HG03442 (cell line): ENCODE results near the gene KIAA0232.
"Not testable (repeated sequence)": the region's sequence is repeated elsewhere in the genome, so short reads cannot be mapped to it uniquely, and the experiment has no call there.

ENCODE experiments used
- ATAC-seq: cut with Tn5 transposase; IDR thresholded peaks from one replicate; pipeline ENCODE4 v1.9.1; 2021; ENCODE audit warnings: mild to moderate bottlenecking, moderate library complexity; ENCODE audit not compliant: unreplicated experiment

KIAA0232 gene

DNA sequence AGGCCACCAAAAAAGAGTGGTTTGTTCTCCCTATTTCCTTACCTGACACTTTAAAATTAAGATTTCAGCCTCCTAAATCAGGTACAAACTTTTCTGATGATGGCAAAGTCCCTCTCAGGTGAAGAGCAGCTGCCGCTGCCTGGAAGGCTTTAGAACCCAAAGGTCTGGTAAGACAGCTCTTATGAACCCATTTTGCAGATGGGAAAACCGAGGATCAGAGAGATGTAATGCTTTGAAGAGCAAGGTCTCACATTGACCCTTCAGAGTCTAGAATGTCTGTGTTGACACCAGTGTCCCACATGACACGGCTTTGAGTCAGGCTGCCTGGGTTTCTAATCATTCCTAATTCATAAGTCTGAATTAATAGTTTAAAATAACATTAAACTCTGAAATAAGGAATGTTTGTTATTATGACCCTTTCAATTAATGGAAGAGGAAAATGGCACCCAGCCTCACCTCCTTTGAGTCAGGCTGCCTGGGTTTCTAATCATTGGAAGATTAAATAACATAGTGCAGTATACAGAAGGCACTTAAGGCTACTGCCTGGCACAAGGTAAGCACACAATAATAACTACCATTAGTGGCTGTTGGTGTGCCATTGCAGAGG, 27.9 kb upstream of the KIAA0232 start:
- no peak for ATAC-seq

DNA sequence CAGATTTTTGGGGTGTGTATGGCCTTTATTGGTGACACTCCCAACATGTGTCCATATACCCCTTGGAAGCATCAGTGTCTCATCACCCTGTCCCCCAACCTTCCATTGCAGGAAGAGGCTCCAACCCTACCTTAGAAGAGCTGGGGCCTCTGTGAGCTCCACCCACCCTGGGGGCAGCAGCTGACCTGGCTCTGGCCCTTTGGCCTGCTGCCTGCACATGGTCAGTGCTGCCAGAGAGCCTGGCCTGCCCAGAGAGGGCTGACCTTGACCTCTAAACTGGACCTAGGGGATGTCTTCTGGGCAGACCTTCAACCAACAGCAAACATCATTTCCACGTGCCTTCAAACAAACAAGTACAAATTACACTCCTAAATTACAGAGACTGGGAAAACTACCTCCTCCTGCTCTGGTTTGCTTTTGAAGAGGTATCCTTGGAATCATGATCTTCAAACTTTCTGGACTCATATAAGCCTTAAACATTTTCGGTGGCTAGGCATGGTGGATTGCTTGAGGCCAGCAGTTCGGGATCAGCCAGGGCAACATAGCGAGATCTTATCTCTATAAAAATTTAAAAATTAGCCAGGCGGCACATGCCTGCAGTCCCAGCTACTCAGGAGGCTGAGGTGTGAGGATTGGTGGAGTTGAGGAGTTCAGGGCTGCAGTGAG, 27.3 kb upstream of the KIAA0232 start:
- ATAC-seq, result no peak

DNA sequence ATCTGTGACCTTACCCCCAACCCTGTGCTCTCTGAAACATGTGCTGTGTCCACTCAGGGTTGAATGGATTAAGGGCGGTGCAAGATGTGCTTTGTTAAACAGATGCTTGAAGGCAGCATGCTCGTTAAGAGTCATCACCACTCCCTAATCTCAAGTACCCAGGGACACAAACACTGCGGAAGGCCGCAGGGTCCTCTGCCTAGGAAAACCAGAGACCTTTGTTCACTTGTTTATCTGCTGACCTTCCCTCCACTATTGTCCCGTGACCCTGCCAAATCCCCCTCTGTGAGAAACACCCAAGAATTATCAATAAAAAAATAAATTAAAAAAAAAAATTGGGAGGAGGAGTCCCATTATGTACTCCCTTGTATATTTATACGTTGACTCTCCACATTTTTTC, 26.2 kb upstream of the KIAA0232 start:
- ATAC-seq, result not testable (repeated sequence)

DNA sequence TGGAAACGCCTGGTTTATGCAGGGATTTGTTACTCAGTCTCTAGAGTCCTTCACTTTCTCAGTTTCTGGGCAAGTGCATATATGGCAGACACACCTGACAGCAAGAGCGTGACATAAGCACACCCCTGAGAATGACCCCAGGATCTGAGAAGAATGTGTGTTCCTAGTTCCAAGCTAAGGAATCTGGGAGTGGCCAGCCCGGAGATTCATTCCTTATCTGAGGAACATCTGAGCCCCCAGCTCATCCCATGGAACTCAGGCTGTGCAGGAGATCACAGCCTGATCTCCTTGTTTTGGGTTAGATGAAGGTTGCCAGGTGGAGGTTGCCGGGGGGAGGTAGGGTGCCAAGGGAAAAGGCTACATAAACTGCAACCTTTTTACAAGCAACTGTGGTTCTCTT, 23.8 kb upstream of the KIAA0232 start:
- no peak for ATAC-seq

DNA sequence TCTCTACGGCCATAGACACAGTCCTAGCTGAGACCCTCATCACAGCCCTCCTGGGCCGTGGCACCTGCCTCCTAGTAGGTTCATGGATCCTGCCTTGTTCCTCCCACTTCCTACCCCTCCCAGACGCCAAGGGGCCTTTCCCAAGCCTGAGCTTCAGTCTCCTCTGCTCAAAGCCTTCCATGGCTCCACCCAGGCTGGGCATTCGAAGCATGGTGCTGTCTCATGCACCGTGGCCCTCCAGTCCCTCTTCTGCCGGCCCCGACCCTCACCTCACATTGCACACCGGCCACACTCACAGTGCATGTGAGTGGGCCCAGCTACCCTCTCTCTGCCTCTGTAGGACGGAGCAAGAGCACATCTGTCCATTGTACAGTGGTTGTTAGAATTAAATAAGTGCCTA, 21.7 kb upstream of the KIAA0232 start:
- no peak for ATAC-seq

DNA sequence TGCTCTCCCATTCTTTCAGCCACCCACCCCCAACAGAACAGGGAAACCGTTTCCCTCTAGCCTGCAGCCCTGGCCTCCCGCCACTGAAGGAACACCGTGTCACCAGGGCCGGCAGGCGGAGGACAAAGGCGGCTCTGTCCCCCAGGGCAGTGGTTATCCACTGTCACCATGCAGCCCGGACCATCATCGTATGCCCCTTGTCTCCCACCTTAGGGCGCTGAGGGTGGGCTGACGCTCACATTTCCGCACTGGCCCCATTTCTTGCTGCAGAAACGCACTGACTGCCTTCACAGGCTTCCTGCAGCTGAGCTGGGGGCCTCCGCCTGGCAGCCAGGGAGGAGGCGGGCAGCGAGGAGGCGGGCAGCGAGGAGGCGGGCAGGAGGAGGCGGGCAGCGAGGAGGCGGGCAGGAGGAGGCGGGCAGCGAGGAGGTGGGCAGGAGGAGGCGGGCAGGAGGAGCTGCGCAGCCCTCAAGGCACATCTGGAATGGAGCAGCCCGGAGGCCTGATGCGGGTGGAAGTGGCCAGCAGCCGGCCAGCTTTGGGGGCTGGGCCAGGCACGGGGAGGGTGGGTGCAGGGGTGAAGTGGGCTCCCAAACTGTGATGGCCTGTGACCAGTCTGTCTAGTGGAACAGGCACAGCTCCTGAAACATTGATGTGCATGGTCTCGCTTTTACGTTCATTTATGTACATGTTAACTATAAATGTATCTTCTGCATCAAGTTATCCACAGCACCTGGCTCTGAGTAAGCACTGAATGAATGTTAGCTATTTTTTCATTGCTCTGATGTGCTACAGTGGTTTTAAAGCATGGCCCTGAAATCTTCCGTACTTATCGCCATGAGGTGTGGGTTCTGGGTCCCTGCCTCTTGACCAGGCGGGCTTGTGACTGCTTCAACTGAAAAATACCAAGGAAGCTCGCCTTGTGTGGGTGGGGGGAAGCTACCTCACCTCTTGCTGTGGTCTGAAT, 20.6 kb upstream of the KIAA0232 start:
- no peak for ATAC-seq

DNA sequence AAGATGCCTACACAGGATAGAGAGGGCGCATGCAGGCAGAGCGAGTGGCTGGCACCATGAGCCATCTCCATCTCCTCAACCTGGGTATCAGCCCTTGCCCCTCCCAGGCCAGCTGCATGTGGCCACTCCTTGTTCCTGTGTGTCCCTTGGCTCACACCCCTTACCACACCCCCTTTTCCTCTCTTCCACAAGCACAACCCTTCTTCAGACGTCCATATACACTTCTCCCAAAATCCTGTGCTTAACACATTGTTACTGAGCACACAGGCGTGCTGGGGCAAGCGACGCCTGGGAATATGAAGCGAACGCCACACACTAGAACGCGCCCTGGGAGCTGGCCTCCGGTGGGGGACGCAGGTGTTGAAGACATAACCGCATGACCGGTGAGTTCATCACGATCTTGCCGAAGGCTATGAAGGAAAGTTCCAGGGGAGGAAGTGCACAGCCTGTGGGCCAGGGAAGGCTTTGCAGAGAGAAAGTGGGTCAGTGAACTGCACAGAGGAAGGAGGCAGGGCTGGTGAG, 19.1 kb upstream of the KIAA0232 start:
- no peak for ATAC-seq

DNA sequence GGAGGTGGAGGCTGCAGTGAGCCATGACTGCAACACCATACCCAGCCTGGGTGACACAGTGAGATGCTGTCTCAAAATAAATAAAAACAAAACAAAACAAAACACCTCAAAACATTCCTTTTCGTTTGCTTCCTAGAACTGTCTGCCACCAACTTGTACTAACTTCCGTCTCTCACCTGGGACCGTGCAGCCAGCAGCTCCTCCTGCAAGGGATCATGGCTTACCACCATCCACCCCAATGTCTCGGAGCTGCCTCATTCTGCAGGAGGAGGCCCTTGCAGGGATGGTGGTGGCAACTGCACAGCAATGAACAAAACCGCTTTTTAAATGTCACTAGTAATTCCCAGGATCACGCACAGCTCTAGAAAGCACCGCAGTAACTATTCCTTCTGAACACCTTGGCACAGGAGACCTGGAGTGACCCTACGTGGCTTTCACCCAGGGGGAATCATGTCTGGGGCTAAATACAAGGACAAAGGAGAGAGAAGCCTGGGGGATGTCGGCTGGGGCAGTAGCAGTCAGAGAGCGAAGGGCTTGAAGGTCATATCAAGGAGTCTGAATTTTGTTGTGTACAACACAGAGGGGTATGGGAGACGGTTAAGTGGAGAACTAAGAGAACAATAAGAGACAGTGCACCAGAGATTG, 17.4 kb upstream of the KIAA0232 start:
- no peak for ATAC-seq

DNA sequence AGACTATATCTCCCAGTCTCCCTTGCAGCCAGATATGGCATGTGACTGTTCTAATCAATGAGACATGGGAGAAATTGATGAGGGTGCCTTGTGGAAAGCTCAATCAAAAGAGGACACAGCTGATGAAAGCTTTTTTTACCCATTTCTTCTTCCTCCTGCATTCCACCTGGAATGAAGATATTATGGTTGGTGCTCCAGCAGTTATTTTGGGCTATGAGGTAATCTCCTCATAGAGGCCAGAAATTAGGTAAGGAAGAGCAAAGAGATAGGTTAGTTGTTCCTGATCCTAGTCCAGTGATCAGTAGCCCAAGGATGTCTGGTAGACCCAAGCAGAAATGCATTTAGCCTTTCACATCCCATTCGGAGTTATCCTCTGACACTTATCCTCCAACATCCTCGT, 16.8 kb upstream of the KIAA0232 start:
- ATAC-seq, result no peak

DNA sequence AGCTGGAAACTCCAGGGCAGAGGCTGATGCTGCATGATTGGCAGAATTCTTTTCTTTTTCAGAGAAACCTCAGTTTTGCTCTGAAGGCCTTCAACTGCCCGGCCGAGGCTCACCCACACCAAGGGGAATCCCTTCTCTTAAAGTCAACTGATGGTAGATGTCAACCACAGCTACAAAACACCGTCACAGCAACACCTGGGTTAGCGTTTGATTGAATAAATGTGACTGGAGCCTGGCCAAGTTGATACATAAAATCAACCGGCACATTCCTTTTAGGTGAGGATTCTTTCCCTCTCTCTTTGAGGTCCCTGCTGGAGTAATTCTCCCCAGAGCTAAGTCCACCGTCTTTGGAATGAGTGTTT, 15.2 kb upstream of the KIAA0232 start:
- ATAC-seq, result no peak

DNA sequence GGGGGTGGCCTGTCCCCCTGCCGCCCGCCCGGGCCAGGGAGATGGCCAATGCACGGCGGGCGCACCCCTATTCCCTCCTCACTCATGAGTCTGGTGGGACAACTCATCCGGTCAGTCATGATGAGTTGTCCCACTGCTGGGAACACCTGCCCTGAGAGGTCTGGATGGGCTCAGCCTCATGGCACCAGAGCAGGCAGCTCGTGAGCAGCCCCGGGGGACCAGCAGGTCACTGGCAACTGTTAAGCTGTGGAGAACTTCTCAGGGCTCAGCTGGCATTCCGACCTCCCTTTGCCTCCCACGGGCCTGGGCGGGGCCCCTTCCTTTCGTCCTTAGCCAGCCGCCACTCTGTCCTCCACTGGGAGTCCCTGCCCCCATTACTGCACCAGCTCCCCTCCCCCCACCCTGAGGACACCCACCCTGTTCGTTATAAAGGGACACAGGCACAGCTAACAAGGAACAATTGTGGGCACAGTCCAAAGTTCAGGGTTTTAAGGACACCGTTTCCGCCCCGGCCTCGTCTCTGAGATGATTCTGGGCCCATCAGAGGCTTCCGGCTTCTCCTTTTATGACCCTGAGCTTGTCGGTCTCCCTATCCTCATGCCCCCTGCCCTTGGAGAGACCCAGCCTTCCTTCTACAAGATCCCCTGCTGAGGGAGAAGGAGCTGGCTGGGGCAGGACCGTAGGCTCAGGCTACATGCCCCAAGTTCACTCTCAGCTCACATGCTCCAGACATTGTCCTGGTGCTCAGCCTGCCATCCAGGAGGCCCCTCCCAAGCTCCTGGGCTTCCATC, 14.6 kb upstream of the KIAA0232 start:
- ATAC-seq, result no peak

DNA sequence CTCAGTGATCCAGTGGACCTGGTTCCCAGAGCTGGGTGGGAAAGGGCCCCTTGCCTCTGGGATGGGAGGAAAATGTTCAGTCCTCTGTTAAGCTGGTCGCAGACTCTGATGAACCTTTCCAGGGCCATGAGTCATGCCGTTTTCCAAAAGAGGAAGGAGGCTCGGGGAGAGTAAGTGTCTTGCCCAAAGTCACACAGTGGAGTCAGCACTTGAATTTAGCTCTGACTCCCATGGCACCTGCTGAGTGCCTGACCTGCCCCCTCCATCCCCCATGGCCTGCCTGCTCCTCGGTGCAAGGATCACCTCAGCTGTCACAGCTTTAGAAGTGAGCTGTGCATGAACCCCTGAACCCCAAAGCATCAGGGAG, 14.0 kb upstream of the KIAA0232 start:
- no peak for ATAC-seq

DNA sequence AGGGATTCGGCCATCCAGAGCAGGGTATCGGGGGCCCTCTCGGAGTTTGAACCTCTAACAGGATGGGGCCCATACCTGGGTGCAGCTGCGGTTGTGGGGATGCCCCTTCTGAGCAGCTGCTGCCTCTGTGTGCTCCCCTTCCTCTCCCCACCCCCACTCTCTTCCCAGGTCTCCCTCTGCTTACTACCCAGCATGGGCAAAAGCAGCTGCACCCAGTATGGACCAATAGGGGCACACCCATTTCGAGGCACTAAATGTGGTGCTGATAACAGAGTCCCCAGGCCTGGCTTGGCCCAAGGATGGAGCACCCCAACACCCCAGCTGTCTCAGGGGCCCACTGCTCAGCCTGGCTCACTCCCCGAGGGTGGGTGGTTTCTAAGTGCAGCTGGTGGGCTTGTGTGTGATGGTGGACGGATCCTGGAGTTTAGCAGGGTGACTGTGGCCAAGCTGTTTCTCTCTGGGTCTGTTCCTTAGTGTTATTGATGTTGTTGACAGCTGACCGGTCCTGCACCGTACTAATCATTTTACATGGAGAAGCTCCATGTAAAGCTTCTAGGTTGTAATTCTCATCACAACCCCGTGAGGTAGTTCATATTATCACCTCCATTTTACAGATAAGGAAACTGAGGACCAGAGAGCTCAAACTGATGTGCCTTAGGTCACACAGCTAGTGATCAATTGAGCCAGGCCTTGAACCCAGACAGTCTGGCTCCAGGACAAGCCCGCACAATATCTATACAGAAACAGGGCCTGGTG, 13.1 kb upstream of the KIAA0232 start:
- ATAC-seq, result no peak

DNA sequence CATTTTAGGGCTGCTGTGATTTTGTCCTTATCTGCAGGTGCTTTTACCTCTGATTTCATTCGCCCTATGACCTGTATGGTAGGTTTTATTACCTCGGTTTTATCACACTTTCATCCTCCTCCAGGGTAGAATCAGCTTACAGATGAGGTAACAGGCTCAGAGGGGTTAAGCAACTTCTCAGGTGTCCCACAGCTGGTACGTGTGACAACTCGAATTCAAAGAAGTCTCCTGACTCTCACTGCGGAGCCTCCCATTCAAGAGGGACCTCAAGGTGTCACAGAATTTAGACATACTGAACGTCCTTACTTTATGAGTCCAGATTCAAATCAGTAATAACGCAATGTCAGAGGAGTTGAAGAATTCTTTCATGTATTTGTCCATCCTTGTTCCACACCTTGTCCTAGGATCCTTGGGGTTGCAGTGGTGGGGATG, 12.5 kb upstream of the KIAA0232 start:
- no peak for ATAC-seq

DNA sequence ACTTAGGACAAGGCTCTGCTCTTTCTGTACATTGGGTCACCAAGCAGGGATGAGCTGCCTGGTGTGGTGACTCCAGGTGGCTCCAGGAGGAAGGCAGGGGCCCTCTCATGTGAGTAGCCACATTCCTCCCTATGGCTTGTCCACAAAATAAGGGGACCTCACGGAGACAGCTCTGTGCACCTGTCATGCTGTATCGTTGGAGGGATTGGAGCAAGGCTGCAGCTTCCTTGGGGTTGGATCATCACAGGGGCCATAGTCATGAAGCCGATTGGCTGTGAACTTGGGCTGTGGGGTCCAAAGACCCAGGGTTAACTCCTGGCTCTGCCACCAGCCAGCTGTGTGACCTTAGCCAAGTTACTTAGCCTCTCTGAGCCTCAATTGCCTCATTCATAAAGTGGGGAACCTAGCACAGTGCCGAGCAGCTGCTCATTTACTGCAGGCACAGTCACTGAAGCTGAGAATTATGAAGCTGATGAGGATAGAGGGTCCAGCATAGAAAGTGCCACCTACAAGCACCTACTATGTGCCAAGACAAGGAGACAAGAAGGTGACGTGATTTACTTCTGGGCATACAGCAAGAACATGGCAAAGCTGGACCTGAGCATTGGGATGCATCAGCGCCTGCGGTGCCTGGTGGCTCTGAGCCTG, 11.8 kb upstream of the KIAA0232 start:
- no peak for ATAC-seq

DNA sequence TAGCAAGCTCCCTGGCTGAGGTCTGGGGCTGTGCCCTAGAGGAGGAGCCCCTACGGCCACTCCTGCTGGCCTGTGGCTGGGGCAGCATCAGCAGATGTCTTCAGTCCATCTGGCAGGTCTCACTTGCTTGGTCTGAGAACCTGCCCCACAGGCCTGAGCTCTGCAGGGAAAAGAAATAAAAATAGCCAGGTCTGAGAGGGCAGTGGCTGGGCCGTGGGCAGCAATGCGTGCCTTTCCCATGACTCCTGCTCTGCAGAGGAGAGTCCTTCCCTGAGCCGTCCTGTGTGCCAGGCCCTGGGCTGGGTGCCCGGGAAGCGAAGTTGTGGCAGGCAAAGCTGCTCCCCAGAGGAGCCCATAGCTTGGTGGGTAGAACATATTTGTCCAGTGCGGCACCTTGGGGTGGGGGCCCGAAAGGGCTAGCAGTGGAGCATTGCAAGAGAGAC, 11.3 kb upstream of the KIAA0232 start:
- ATAC-seq, result no peak

DNA sequence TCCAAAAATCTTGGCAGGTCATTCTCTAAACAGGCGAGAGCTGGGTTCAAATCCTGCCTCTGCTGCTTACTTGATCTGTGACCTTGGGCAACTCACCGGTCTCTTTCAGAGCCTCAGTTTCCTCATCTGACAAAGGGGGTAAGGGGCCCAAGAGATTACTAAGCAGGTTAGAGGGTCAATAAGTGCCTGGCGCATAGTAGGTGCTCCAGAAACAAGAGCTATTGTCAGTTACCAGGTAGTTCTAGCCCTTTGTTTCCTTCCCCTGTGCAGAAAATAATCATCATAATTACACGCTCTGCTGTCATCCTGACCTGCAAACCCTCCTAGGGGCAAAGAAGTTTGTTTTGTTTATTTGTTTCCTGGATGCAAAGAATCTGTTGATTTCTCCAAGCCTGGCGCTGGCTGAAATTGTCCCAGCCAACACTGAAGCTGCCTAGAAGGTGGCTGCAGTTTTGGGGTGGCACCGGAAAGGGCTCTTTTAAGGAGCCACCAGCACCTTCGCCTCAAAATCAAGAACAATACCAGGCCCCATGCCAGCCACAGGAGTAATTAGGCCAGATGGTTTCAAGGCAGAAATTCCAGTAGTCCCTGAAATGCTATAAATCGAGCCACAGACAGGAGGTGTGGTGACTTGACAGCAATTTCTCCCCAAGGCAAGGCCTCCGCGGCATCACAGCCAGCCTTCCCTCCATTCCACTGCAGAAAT, 10.2 kb upstream of the KIAA0232 start:
- no peak for ATAC-seq

DNA sequence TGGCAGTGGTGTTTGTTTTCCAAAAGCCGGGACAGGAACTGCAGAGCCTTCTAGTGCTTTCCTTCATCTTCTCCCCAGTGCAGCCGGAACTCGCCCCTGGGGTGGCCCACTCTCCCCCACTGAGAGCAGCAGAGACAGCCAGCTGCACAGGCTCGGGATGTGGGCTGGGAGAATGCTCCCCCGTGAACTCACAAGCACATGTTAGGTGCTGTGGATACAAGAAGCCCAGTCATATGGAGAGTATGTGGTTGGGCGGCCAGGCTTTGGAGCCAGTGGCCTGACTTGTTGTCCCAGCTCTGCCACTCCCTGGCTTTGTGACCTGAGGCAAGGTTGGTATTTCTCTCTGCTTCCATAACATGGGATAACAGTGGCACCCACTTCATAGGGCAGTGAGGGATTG, 9.4 kb upstream of the KIAA0232 start:
- ATAC-seq, result no peak
